RWPE2 (cell line): ENCODE results near the gene FNDC3B.

Experiments
- ATAC-seq: fragments of 200-7000 bp; cut with Tn5 transposase; 3 replicates; pipeline ENCODE4 v1.9.1; 2021; ENCODE audit warnings: low read depth
- DNase-seq: peaks from one replicate; pipeline ENCODE4 v3.0.0-alpha.2; 2020; ENCODE audit warnings: low spot score
- H3K27ac ChIP-seq: fragments of 450-650 bp; 2 replicates; pipeline ENCODE4 v1.5.1; 2017; ENCODE audit warnings: mild to moderate bottlenecking; ENCODE audit not compliant: poor library complexity, severe bottlenecking
- H3K27me3 ChIP-seq: fragments of 250-450 bp; sonication (Bioruptor Pico); 2 replicates; pipeline ENCODE4 v1.5.1; 2021; ENCODE audit warnings: mild to moderate bottlenecking, moderate library complexity; ENCODE audit not compliant: insufficient read depth, poor library complexity, severe bottlenecking
- H3K36me3 ChIP-seq: fragments of 250-450 bp; sonication (Bioruptor Pico); 2 replicates; pipeline ENCODE4 v1.5.1; 2020; ENCODE audit warnings: low read depth, mild to moderate bottlenecking, moderate library complexity
- H3K4me1 ChIP-seq: fragments of 250-450 bp; sonication (Bioruptor Pico); 2 replicates; pipeline ENCODE4 v1.5.1; 2021; ENCODE audit warnings: mild to moderate bottlenecking, moderate library complexity; ENCODE audit not compliant: insufficient read depth, poor library complexity, severe bottlenecking
- H3K4me3 ChIP-seq: fragments of 250-450 bp; sonication (Bioruptor Pico); 2 replicates; pipeline ENCODE4 v1.5.1; 2021; ENCODE audit warnings: mild to moderate bottlenecking, moderate library complexity; ENCODE audit not compliant: severe bottlenecking
- H3K9me3 ChIP-seq: fragments of 250-450 bp; sonication (Bioruptor Pico); 2 replicates; pipeline ENCODE4 v1.5.1; 2021; ENCODE audit warnings: mild to moderate bottlenecking, moderate library complexity; ENCODE audit not compliant: severe bottlenecking
- CTCF ChIP-seq: fragments of 450-650 bp; IDR thresholded peaks from one replicate; pipeline ENCODE4 v1.5.1; 2017; ENCODE audit warnings: mild to moderate bottlenecking, moderate library complexity; ENCODE audit not compliant: poor library complexity, severe bottlenecking

Gene FNDC3B

GRCh38 chr3:172029425-172030098, 9.8 kb upstream of the FNDC3B start:
- TF ChIP-seq CTCF = no peak
- ATAC-seq (no peak), DNase-seq (no peak)

GRCh38 chr3:172030181-172030580, 9.2 kb upstream of the FNDC3B start:
- DNase-seq (no peak), ATAC-seq (no peak)
- Histone ChIP-seq H3K4me3 (no peak overlapping the region), H3K27ac (no peak overlapping the region), H3K9me3 (no peaks in the 10 kb centered on the region), H3K4me1 (no peaks in the 10 kb centered on the region), H3K27me3 (no peaks in the 10 kb centered on the region), H3K36me3 (no peaks in the 10 kb centered on the region)
- TF ChIP-seq CTCF = no peak

More at GRCh38 chr3:172029425-172030098, 9.8 kb upstream of the FNDC3B start:
- Histone ChIP-seq H3K4me3 (no peak overlapping the region), H3K36me3 (no peaks in the 10 kb centered on the region), H3K4me1 (no peaks in the 10 kb centered on the region), H3K27ac (no peak overlapping the region), H3K9me3 (no peaks in the 10 kb centered on the region), H3K27me3 (no peaks in the 10 kb centered on the region)

- Histone ChIP-seq H3K36me3 (no peaks in the 10 kb centered on the region), H3K27me3 (no peaks in the 10 kb centered on the region), H3K4me3 (no peak overlapping the region), H3K27ac (no peak overlapping the region), H3K4me1 (no peaks in the 10 kb centered on the region), H3K9me3 (no peaks in the 10 kb centered on the region)
- ATAC-seq (no peak), DNase-seq (no peak)
- TF ChIP-seq CTCF = no peak
These were observed 7.4 kb upstream of the FNDC3B start for GRCh38 chr3:172031996-172032395.

GRCh38 chr3:172033396-172033795, 6.0 kb upstream of the FNDC3B start:
- DNase-seq (no peak), ATAC-seq (no peak)
- no peaks in the 10 kb centered on the region for H3K27me3 ChIP-seq
- H3K4me1 ChIP-seq = no peaks in the 10 kb centered on the region
- no peak for TF ChIP-seq CTCF
- no peak overlapping the region for H3K27ac ChIP-seq
- H3K36me3 ChIP-seq = no peaks in the 10 kb centered on the region
- no peak overlapping the region for H3K4me3 ChIP-seq
- no peaks in the 10 kb centered on the region for H3K9me3 ChIP-seq

- TF ChIP-seq CTCF = peak; percentile 48
- Histone ChIP-seq H3K27me3 (no peaks in the 10 kb centered on the region), H3K27ac (no peak overlapping the region), H3K36me3 (no peaks in the 10 kb centered on the region), H3K4me1 (no peaks in the 10 kb centered on the region), H3K4me3 (no peak overlapping the region), H3K9me3 (no peaks in the 10 kb centered on the region)
- DNase-seq = no peak
- ATAC-seq = no peak
These were observed 4.3 kb upstream of the FNDC3B start for GRCh38 chr3:172034786-172035685.
